CD4-positive, alpha-beta T cell treated with Interleukin-1 beta for 1 hour (primary cell): ENCODE data around the gene PRPF40B.
A peak's percentile ranks its signal among the peaks of the same experiment; 100 is the strongest.
"Not testable (repeated sequence)": the region's sequence is repeated elsewhere in the genome, so short reads cannot be mapped to it uniquely, and the experiment has no call there.

Experiments used
- DNase-seq, 2 donors: peaks; one replicate each; pipeline ENCODE4 v3.0.0-alpha.2; 2020 to 2022

The PRPF40B gene

DNA sequence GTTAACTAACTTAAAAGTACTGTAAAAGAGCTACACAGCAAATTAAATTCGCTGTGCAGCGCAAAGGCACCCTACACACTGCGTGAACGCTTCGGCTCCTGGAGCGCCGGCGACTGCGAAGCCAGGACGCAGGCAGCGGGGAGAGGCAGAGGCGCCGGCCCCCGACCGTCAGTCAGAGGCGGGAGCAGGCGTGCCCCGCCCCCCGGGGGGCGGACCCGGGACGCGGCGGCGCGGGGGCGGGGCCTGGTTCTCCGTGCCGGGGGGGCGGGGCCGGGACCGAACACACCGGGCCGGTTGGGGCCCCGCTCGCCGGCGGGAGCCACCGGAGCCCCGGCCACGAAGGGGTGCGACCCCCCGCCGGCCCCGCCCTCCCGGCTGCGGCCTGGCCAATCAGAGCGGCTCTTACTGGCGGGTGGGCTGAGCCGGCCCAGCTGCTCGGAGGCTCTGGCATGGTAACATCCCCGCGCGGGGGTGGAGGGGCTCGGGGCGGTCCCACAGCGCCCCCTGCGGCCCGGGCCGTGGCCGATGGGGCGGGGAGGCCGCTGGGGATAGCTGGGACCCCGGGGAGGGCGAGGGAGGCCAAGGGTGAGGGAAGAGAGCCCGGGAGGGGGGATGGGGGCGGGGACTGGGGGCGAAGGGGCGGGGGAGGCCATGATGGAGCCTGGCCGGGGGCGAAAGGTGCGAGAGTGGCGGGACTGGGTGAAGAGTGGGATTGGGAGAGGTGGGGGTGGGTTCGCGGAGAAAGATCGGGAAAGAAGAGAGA, at the start of gene PRPF40B:
Gene PRPF40B, plus strand, starts transcription at position 420 of the 763 bp plus-strand sequence. Its CDS starts 30 bp downstream, at position 450.
- peak; percentile 89 to 91 for DNase-seq

DNA sequence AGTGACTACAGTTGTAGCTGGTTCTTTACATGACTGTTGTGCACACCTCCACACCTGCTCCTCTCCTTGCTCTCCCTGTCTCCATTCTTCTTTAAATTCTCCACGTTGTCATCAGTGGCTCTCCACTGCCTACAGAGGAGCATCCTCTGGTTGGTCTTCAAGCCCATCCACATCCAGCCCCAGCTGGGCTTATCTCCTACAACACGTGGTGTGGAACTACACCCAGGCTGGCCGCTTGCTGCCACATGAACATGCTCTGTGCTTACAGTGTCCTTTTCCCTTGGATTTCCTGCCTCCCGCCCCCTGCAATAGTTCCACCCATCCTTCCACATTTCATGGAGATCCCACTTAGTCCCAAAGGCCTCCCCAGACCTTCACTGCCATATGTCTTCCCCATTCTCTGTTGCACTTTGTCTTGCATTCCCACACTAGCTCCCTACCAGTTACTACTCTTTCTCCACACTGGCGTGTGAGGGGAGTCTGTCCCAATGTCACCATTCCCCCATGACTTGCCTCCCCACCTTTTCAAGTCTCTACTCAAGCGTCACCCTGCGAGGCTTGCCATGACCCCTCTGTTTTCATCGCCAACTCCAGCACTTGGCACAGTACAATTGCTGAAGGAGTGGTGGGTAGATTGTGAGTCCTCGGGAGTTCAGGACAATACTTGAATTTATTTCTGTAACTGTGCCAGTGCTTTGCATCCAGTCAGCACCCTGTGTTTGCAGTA, 45.6 kb upstream of the PRPF40B start:
- DNase-seq, result no peak

DNA sequence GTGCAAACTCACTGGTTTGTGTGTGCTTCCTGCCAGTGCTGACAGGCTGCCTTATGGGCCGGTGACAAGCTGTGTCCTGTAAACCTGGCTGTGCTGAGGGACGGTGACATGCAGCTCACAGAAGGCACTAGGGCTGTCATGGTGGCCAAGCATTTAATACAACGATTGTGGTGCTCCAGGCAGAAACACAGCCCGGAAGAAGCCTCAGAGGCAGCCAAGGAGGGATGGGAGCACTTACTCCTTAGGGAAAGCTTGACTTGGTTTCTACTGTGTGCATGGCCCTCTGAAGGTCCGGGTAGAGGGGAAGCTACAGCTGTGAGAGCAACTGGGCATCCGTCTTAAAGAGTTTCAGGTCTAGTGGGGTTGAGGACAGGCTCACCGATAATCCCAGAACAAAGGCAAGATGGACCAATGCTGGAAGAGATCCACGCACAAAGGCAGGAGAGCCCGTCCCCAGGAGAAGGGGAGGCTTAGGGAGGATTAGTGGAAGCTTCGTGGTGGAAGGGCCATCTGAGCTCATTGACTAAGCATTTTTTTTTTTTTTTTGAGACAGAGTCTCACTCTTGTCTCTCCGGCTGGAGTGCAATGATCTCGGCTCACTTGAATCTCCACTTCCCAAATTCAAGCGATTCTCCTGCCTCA, 44.8 kb upstream of the PRPF40B start:
- DNase-seq, result no peak

DNA sequence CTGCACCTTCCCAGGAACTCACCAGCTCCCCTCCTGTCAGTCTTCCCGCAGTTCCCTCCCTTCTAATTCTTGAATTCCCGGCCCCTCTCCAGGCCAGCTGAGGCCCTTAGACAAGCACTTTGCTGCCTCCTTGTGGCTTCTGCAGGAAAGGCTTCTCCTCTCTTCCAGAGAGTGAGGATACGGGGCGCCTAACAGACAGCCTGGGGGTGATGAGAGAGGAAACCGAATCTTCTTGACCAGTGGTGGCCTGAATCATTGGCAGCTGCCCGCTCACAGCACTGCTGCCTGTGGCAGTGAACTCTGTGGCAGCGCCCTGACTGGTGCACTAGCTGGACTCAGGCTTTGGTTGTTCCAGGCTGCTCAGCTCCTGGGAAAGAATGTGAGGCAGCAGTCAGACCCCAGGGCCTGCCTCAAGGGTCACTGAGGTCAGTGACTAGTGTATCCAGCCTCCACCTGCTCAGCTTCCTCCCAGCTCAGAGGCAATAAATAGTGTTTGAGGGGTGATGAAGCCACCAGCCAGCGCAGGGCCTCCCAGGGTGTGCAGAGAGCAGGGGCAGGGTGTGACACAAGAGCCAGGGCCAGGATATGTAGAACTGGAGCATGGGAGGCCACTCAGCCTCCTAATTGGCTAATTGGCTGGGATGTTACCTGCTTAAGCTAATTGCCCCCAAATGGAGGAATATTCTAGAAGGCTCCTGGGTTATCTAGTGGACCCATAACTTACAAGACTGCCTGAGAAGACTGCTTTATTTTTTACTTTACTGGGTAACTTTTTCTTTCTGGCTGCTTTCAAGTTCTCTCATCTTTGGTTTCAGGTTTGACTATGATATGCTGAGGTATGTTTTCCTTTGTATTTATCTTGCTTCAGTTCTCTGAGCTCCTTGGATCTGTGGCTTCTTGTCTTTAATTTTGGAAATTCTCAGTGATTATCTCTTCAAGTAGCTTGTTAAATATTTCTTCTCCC, 42.5 kb upstream of the PRPF40B start:
- DNase-seq, result peak; percentile 57 to 60

DNA sequence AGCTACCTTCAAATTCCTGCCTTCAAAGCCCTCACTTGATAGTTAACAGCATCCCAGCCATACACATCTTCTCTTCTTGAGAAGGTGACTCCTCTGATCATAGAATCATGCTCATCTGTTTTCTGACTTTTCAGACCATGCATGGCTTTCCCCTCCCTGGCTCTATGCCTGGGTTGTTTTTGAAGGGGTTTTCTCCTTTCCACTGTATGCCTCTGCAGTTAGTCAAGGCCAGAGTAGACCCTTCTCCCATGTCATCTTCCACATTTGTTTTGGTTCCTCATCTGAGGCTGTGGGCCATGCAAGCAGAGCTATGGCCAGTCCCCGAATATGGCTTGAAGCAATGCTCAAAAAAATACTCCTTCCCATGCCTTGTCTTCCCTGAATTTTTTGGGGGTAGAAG, 41.2 kb upstream of the PRPF40B start:
- no peak for DNase-seq

DNA sequence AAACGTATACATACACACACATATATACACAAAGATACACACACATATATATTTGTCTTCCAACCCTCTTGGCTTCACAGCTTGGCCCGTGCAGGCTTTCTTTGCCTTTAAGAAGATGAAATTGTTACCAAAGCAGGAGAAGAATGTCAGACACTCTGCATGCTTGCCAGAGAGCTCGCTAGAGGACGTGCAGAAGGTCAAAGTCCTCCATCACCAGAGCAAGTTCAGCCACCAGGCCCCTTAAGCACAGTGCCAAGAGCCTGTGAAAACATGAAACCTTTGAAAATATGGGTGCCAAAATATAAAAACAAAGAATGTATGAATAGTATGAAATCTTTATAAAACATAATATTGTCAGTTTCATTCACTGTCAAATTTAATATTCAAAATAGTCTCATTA, 40.5 kb upstream of the PRPF40B start:
- no peak for DNase-seq

DNA sequence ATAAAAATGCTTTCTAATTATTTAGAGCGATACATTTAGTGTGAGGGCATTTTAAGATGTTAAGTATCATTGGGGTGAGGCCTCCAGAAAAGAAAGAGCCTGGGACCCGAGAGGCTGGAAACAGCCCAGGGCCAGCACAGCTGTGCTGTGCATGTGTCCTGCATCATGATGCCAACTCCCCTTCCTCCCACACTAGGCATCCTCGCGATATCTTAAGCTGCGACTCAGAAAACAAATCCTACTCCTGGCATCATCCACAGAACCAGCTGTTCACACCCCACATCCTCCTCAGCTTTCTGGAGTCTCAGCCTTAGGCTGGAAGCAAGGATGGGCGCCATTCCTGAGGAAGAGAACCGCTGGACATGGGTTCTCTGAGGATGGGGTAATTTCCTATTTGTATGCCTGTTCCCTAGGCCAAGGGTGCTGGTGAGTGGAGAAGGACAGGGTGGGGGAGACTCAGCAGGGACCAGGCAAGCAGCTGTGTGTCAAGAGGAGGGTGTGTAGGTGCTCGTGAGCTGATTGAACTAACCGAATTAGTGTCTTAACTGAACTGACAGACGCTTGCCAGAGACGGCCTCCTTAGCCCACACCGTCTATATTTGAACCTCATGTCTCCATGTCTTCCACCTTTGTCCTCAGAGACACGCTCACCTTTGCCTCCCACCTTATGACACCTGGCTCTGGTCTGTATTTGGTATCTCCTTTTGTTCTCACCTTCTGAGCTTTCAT, 39.8 kb upstream of the PRPF40B start:
- no peak for DNase-seq

DNA sequence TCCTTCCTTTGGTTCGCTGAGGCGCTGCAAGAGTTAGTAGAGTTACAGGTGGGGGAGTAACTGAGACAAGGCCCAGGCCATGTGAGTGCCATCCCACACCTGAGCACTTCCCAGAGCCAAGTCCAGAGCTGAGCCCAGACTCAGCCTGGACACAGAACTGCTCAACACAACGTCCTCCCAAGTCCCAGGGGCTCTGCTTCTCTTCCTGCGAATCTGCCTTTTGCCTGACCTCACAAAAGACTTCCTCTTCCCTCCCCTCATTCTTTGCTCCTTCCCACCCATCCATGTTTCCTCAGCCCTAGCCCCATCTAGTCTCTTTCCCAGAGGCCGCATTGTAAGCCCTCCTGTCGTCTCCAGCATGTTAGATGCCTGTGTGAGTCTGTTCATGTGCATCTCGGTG, 38.8 kb upstream of the PRPF40B start:
- no peak for DNase-seq

DNA sequence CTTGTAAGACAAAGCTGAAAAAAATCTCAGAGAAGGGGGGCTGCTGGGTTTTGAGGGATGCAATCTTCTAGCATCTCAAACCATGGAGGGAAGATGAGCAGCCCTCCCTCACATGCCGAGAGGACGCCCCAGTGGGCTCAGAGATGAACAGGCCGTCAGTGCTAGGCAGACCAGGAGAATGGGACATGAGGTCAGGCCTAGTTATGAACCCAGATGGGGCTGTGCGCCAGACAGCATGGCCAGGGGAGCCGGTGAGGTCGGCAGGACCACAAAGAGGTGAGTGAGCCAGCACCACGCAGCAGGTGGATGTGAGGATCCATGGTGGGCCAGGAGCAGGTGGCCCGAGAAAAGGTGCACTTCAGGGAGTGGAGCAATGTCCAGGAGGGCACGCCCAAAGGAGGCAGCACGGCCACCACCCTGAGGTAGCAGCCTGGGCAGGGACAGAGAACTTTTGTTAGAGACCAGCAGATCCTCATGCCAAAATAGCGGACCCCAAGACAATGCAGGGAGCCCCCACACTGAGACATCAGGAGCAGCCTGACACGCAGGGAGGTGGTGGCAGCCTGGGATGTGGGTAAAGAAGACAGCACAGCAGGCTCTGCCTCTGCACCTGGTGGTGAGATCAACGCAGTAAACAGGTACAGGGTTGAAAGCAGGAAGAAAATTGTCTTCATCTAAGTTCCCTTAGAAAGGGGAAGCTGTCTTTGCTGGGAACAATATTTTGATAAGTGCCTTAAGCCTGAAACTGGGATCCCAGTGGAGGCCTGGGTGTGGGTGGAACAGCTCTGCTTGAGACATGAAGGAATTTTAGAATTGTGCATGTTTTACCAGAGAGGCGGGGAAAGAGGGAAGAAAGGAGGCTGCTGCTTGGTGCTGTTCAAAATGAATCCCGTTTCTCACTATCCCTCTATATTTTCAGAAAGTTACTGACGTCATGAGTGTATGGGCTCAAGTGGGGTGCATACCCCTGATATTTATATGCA, 37.6 kb upstream of the PRPF40B start:
- DNase-seq, result no peak

DNA sequence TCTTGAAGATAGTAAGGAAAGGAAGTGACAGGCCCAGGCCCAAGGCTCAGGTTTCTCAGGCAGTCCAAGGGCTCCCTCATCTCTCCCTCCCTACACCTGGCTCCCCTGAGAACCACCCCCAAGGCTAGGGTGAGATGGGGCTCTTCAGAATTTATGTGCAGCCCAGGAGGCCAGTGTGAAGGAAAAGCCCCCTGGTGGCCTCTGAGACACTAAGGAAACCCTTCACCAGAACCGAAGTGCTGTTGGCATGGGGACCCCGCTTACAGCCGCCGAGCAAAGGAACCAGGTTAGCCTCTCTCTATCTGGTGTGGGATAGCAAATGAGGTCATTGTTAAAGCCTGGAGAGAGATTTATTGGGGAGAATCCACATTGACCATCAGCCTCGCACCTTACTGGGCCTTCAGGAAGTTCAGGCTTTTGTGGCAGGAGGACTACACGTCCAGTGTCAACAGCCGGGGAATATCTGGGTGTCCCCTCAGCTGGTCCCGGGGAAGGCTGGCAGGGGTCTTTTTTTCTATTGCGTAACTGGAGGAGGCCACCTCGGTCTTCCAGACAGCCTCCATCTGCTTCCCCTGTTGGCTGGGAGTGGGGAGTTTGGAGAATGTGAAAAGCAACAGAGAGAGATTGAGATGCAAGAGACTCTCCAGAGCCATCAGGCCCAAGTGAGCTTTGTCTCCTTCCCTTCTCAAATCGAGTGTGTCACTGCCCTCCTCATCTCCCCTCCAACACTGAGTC, 36.0 kb upstream of the PRPF40B start:
- DNase-seq, result no peak

DNA sequence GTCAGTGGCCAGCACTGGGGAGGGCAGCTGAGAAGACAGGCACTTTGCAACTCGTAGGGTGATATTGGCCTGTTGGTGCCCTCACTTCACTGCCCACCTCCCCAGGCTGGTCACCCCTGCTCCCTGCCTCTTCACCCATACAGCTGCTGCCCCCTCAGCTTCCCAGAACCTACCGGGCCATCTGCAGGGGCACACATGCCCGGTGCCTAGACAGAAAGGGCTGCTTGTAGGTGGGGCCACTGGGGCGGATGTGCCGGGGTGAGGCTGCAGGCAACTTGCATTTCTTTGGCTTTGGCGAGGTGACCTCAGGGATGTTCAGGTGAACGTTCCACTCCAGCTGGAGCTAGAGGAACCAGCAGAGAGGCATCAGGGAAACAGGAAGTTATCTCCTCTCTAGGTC, 35.1 kb upstream of the PRPF40B start:
- DNase-seq, result no peak

DNA sequence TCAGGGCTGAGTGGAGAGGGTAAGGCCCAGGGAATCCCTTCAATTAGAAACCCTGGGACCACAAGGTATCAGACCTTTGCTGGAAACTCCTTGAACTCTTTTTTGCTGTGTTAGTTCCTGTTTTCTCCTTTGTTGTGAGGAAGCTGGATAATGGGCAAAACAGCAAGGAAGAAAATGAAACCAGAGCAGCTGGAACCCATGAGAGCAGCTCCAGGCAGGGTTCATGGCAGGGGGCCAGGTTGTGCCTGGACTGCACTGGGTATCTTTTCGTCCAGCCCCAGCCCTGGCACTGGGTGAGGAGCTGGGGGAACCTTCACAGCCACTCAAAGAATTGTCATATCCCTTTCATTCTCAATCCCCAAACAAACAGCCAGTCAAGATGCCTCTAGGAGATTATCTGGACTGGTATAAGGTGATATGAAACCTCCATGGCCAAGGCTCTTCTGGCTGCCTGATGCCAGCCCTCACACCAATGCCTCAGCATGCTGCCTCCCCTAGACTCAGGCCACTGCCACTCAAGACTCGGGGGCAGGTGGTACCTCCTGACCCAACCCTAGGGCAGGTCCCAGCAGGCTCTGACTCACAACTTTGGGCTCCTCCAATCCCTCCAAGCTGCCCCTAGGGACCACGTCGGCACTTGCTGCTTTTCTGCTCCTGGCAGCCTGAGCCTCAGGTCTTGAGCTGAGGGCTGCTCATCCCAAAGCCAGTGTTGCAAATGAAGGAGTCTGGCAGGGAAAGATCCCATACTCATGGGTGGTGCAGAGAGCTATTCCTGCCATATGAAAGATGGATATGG, 34.4 kb upstream of the PRPF40B start:
- DNase-seq, result no peak

DNA sequence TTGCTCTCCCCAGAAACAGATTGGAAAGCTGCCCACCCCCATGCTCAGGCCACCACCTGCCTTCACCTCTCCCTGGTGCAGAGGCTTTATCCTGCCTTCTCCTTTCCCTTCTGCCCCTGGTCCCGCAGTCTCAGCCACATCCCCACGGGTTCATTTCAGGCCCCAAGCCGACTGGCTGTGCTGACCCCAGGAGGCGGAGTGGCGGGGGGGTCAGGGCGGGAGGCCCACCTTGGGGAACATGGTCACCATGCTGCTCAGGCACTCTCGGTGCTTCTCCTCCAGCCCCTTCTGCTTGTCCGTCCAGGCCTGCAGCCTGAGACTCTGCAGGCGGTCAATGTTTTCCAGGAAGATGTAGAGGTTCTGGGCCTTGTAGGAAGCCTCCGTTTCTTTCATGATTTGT, 24.8 kb upstream of the PRPF40B start:
- no peak for DNase-seq

DNA sequence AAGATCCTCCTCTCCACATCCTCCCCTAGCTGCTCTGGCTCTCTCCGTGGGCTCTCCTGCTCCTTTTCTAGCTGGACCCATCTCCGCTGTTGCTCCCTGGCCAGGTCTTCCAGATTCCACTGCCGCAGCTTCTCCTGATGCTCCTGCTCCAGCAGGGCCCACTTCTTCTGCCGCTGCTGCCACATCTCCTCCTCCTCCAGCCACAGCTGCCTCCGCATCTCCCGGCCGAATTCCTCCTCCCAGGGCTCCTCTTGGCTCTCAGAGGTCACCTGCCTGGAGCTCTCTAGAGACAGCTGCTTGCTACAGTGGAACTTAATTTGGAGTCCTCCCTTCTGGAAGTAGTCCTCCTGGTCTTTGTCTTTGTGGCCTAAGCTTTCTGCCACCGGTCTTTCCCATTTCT, 23.4 kb upstream of the PRPF40B start:
- no peak for DNase-seq

DNA sequence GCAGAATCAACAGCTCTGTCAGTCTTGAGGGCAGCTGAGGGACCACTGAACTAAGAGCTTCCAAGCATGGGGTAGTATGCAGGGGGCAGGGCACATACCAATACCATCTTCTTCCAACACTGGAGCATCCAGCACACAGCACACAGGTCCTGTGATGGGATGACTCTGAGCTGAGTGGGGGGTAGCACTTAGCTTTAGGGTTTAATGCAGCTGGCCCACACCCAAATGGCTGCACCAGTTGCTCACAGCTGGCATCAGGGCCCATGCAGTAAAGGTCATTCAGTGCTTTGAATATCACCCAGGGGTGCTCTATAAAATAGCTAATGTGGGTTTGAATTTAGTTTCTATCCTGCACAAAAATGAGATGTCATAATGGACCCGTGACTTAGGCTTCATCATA, 19.6 kb upstream of the PRPF40B start:
- no peak for DNase-seq

DNA sequence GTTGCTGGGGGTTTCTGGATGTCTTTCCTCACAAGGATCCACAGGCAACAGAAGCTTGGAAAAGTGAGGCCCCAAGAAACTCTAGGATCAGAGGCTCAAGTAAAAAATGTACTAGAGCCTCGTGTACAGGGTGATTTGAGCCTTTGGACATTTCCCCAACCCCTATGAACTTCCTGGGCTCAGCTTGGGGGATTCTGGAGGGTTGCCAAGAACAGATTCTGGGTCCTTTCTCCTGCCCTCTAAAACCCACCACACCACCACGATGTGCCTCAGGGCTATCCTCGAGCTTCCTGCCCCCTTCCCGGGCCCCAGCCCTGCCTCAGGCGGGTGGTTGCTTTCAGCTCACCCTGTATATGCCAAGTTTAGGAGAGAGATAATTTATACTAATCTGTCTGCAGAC, 18.5 kb upstream of the PRPF40B start:
- no peak for DNase-seq

DNA sequence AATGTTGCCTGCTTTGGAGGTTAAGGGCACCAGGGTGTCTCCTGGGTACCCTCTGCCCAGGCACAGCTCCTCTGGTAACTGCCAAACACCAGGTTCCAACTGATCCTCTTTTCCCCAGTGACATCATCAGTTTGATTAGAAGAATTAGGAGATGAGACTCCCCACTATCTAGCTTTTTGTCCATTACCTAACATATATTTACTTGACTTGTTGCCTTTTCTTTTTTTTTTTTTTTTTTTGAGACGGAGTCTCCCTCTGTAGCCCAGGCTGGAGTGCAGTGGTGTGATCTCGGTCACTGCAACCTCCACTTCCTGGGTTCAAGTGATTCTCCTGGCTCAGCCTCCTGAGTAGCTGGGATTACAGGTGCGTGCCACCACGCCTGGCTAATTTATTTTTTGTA, 17.8 kb upstream of the PRPF40B start, which contains the start of gene FAM186B:
Gene FAM186B, minus strand, starts transcription at position 101 of the 400 bp plus-strand sequence. CDS start 162 bp downstream, outside the sequence.
- DNase-seq, result not testable (repeated sequence)

DNA sequence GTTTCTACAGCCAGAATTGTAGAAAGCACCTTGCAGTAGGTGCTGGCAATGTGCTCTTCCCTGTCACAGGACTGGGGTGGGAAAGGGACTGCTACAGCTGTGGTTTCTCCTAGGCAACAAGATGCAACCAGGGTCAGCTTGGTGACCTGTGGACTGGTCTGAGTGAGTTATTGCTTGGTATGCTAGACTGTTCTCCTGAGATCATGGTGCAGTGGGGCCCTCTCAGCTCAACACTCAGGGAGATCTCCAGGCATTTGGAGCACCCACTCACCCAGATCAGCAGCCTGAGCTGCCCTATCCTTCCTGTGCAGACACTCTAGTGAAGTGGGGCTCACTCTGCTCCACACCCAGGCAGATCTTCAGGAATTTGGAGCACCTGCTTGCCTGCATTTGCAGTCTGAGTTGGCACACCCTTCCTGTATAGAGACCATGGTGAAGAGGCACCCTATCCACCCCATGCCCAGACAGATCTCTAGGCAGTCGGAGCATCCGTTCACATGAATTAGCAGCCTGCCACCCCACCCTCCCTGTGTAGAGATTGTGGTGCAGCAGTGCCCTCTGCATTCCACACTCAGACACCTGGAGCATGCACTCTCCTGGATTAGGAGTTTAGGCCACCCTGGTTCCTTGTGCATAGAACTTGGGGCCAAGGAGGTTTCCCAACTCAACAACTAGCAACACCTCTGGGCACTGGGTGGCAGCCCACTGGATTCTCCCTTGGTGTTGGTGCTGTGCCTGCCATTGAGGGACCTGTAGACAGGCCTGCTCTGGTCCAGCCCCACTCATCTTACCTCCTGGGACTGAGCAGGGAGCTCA, 14.1 kb upstream of the PRPF40B start:
- no peak for DNase-seq
